Left lung (tissue), 10 donors: ENCODE results near the gene MAST2. TPM values are rescaled to one million over a fixed set of nuclear protein-coding genes. Genes with fewer than 3 reads are reported as not detected.
"Not testable (repeated sequence)": the region's sequence is repeated elsewhere in the genome, so short reads cannot be mapped to it uniquely, and the experiment has no call there.

Experiments used
- ATAC-seq: fragments of 200-7000 bp; cut with Tn5 transposase; one replicate; pipeline ENCODE4 v1.9.1; 2020; ENCODE audit warnings: moderate library complexity
- DNase-seq, 4 donors: peaks; one replicate each; pipeline ENCODE4 v3.0.0-alpha.2; 2013 to 2020
- H3K27ac ChIP-seq, 2 donors: fragments of 200-600 bp; sonication (generic) in 1 of 2; one replicate each; pipeline versions ENCODE4 v1.5.0 to v1.8.0; 2020 to 2021
- H3K27me3 ChIP-seq, 2 donors: fragments of 200-600 bp; sonication (generic) in 1 of 2; one replicate each; pipeline versions ENCODE4 v1.5.0 to v1.8.0; 2020 to 2021
- H3K36me3 ChIP-seq, 2 donors: fragments of 200-600 bp; sonication (generic) in 1 of 2; one replicate each; pipeline versions ENCODE4 v1.5.0 to v1.8.0; 2020 to 2021
- H3K4me1 ChIP-seq, 2 donors: fragments of 200-600 bp; one replicate each; pipeline ENCODE4 v1.8.0; 2021
- H3K4me3 ChIP-seq, 2 donors: fragments of 200-600 bp; sonication (generic) in 1 of 2; one replicate each; pipeline versions ENCODE4 v1.5.0 to v1.8.0; 2020 to 2021; ENCODE audit warnings: mild to moderate bottlenecking in 1 of 2
- H3K9me3 ChIP-seq, 2 donors: fragments of 200-600 bp; sonication (generic) in 1 of 2; one replicate each; pipeline versions ENCODE4 v1.5.0 to v1.8.0; 2020 to 2021
- intact Hi-C, 2 donors: fragments of 100-400 bp; cut with DNase I; formaldehyde crosslinking; loops; one replicate each; pipeline versions ENCODE4 v1.11.2 to v1.14.2; 2022
- polyA plus RNA-seq, 6 donors: library from polyadenylated mRNA; unstranded; fragments of 120-200 nt; gene quantifications; one replicate each; pipeline ENCODE4 v1.2.1, GENCODE V29; 2013; ENCODE audit not compliant: insufficient read length in 6 of 6
- total RNA-seq, 2 donors: library from RNA; stranded (reverse); fragmentation: NEBNext Ultra II Directional; extraction: Animal tissue kit (Norgen Biotek cat#: 25700); gene quantifications; one replicate each; pipeline ENCODE4 v1.2.1, GENCODE V29; 2021
- TF ChIP-seq, protein P1 (sequence below), 2 donors: fragments of 200-600 bp; sonication (generic) in 1 of 2; IDR thresholded peaks; one replicate each; pipeline versions ENCODE4 v1.5.0 to v1.8.0; 2021; ENCODE audit warnings: antibody characterized with exemption in 2 of 2
- donor health status: DM: no; HTN: yes; CAD: no.
- donor health status: DM: no; HTN: no; CAD: no.

The MAST2 gene
- total and polyA plus RNA-seq, 8 donors: 27.3 to 74.4 (median 64.9) TPM

DNA sequence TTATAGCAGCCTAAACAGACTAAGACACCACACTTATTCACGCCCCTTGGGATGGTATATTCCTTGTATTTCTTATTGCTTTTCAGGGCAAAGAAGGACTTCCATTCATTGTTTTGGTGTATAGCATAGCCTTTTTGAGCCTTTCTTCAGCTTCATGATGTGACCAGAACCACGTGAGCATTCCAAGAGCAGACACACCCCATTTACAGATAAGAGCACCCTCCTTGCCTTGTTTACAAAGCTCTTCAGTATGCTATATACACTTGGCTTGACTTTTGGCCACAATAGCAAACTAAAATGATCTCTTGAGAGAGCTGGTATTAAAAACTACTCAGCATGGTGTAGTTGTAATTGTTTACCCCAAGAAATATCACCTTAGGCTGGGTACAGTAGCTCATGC is 250.3 kb downstream of the MAST2 start:
- no peaks in the 10 kb centered on the region for H3K27me3 ChIP-seq
- no peaks in the 10 kb centered on the region for H3K9me3 ChIP-seq
- ATAC-seq (peak; percentile 93), DNase-seq (no peak)
- peaks cover 0 to 13% of the 10 kb centered on the region in 2 donors for H3K36me3 ChIP-seq
- intact Hi-C loops: no loop called here
- H3K27ac ChIP-seq: peak overlapping the region in 1 of 2 donors; percentile 41
- H3K4me3 ChIP-seq: no peak overlapping the region
- H3K4me1 ChIP-seq: no peaks in the 10 kb centered on the region
- TF ChIP-seq, protein P1, sequence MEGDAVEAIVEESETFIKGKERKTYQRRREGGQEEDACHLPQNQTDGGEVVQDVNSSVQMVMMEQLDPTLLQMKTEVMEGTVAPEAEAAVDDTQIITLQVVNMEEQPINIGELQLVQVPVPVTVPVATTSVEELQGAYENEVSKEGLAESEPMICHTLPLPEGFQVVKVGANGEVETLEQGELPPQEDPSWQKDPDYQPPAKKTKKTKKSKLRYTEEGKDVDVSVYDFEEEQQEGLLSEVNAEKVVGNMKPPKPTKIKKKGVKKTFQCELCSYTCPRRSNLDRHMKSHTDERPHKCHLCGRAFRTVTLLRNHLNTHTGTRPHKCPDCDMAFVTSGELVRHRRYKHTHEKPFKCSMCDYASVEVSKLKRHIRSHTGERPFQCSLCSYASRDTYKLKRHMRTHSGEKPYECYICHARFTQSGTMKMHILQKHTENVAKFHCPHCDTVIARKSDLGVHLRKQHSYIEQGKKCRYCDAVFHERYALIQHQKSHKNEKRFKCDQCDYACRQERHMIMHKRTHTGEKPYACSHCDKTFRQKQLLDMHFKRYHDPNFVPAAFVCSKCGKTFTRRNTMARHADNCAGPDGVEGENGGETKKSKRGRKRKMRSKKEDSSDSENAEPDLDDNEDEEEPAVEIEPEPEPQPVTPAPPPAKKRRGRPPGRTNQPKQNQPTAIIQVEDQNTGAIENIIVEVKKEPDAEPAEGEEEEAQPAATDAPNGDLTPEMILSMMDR (IDR thresholded peaks at IDR 0.05): no peak

- Histone ChIP-seq H3K9me3 (no peaks in the 10 kb centered on the region), H3K4me3 (no peak overlapping the region), H3K4me1 (no peaks in the 10 kb centered on the region), H3K27ac (no peak overlapping the region), H3K36me3 (peaks cover 0 to 20% of the 10 kb centered on the region in 2 donors), H3K27me3 (no peaks in the 10 kb centered on the region)
- no peak for DNase-seq
- intact Hi-C loops: no loop called here
- no peak for ATAC-seq
- TF ChIP-seq, protein P1 (IDR thresholded peaks at IDR 0.05): no peak
Measured at GRCh38 chr1:46056325-46056724, 252.9 kb downstream of the MAST2 start.

GRCh38 chr1:46057215-46057614 is 253.8 kb downstream of the MAST2 start:
- ATAC-seq, H3K27me3 ChIP-seq, H3K27ac ChIP-seq, H3K9me3 ChIP-seq, intact Hi-C loops, DNase-seq, H3K4me3 ChIP-seq, H3K4me1 ChIP-seq: not testable (repeated sequence)
- peaks cover 0 to 28% of the 10 kb centered on the region in 2 donors for H3K36me3 ChIP-seq

GRCh38 chr1:46057781-46058180 is 254.4 kb downstream of the MAST2 start:
- intact Hi-C loops: no loop called here
- TF ChIP-seq, protein P1 (IDR thresholded peaks at IDR 0.05): no peak

DNA sequence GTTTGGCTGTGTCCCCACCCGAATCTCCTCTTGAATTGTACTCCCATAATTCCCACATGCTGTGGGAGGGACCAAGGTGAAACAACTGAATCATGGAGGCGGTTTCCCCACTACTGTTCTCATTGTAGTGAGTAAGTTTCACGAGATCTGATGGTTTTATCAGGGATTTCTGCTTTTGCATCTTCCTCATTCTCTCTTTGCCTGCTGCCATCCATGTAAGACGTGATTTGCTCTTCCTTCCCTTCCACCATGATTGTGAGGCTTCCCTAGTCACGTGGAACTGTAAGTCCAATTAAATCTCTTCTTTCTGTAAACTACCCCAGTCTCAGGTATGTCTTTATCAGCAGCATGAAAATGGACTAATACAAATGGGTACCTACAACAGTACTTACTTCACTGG is 255.5 kb downstream of the MAST2 start:
- no peaks in the 10 kb centered on the region for H3K9me3 ChIP-seq

More at GRCh38 chr1:46057781-46058180, 254.4 kb downstream of the MAST2 start:
- no peaks in the 10 kb centered on the region for H3K9me3 ChIP-seq
- H3K36me3 ChIP-seq: peaks cover 0 to 28% of the 10 kb centered on the region in 2 donors
- no peak for DNase-seq
- no peak for ATAC-seq
- no peak overlapping the region for H3K27ac ChIP-seq
- H3K27me3 ChIP-seq: no peaks in the 10 kb centered on the region
- no peak overlapping the region for H3K4me3 ChIP-seq
- H3K4me1 ChIP-seq: peaks cover 0 to 6% of the 10 kb centered on the region in 2 donors

More for the DNA sequence above, 255.5 kb downstream of the MAST2 start:
- TF ChIP-seq, protein P1 (IDR thresholded peaks at IDR 0.05): no peak
- Histone ChIP-seq H3K4me3 (no peak overlapping the region), H3K27me3 (no peaks in the 10 kb centered on the region), H3K36me3 (peaks cover 0 to 28% of the 10 kb centered on the region in 2 donors), H3K27ac (no peak overlapping the region), H3K4me1 (peaks cover 0 to 9% of the 10 kb centered on the region in 2 donors)
- intact Hi-C loops: no loop called here
- no peak for DNase-seq
- ATAC-seq: no peak
